HL-60 (cell line): ENCODE measurements around the gene ITGA3.

Experiments used
- POLR2AphosphoS5 ChIP-seq: IDR thresholded peaks from 2 replicates; pipeline ENCODE4 v1.6.1; 2012; ENCODE audit warnings: low read depth
- TF ChIP-seq, protein P1 (sequence below): IDR thresholded peaks from one replicate; pipeline ENCODE4 v1.5.1; 2011; ENCODE audit warnings: low read length, control low read depth, inconsistent platforms; ENCODE audit not compliant: insufficient read depth

DNA sequence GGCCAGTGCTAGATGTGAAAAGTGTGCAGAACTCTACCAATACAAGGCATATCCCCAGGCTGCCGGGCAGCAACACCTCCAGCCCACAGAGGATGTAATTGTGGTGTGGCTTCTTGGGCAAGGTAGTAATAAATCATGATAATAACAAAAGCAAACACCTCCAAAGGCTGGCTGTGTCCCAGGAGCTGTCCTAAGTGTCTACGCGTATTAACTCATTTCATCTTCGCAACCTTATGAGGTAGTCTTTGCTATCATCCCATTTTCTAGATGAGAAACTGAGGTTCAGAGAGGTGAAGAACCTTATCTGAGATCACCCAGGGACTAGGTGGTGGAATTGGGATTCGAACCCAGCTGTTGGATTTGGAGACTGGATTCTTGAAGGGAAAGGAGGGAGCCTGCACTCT is 44.6 kb downstream of the ITGA3 start:
- TF ChIP-seq, protein P1, sequence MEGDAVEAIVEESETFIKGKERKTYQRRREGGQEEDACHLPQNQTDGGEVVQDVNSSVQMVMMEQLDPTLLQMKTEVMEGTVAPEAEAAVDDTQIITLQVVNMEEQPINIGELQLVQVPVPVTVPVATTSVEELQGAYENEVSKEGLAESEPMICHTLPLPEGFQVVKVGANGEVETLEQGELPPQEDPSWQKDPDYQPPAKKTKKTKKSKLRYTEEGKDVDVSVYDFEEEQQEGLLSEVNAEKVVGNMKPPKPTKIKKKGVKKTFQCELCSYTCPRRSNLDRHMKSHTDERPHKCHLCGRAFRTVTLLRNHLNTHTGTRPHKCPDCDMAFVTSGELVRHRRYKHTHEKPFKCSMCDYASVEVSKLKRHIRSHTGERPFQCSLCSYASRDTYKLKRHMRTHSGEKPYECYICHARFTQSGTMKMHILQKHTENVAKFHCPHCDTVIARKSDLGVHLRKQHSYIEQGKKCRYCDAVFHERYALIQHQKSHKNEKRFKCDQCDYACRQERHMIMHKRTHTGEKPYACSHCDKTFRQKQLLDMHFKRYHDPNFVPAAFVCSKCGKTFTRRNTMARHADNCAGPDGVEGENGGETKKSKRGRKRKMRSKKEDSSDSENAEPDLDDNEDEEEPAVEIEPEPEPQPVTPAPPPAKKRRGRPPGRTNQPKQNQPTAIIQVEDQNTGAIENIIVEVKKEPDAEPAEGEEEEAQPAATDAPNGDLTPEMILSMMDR, result no peak
- no peak for TF ChIP-seq POLR2AphosphoS5
